Stomach (tissue), 9 donors: ENCODE results near the gene MAST3. TPM values are rescaled to one million over a fixed set of nuclear protein-coding genes. Genes with fewer than 3 reads are reported as not detected.
"Not testable (repeated sequence)": the region's sequence is repeated elsewhere in the genome, so short reads cannot be mapped to it uniquely, and the experiment has no call there.

ENCODE experiments used
- DNase-seq, 2 donors: peaks; one replicate each; pipeline versions ENCODE4 v3.0.0 to v3.0.0-alpha.2; 2013 to 2019
- H3K27ac ChIP-seq, 5 donors: fragments of 200-600 bp in 4 of 5; sonication (generic) in 4 of 5; one replicate each; pipeline ENCODE4 v1.5.1; 2013 to 2019; ENCODE audit warnings: mild to moderate bottlenecking in 1 of 5, moderate library complexity in 1 of 5
- H3K27me3 ChIP-seq, 3 donors: fragments of 200-600 bp; sonication (generic); one replicate each; pipeline ENCODE4 v1.5.1; 2017 to 2019; ENCODE audit warnings: mixed run types in 1 of 3
- H3K36me3 ChIP-seq, 4 donors: fragments of 200-600 bp; sonication (generic); 1 replicate in 3 of 4; 2 replicates in 1 of 4; pipeline ENCODE4 v1.5.1; 2016 to 2019
- H3K4me1 ChIP-seq, 4 donors: fragments of 200-600 bp; sonication (generic); one replicate each; pipeline ENCODE4 v1.5.1; 2016 to 2019
- H3K4me3 ChIP-seq, 4 donors: fragments of 200-600 bp; sonication (generic) in 3 of 4; one replicate each; pipeline ENCODE4 v1.5.1; 2016 to 2019; ENCODE audit warnings: mild to moderate bottlenecking in 1 of 4
- H3K9me3 ChIP-seq, 4 donors: fragments of 200-600 bp; sonication (generic); one replicate each; pipeline ENCODE4 v1.5.1; 2016 to 2019
- EP300 ChIP-seq: sonication (generic); formaldehyde crosslinking; IDR thresholded peaks from one replicate; pipeline ENCODE4 v1.6.1; 2017; ENCODE audit warnings: antibody characterized with exemption
- POLR2A ChIP-seq, 4 donors: fragments of 450-650 bp; IDR thresholded peaks; one replicate each; pipeline ENCODE4 v1.6.1; 2016; ENCODE audit warnings: antibody characterized with exemption in 4 of 4, control low read depth in 2 of 4, mild to moderate bottlenecking in 1 of 4, moderate library complexity in 1 of 4
- POLR2AphosphoS5 ChIP-seq, 3 donors: sonication (generic); formaldehyde crosslinking; IDR thresholded peaks; one replicate each; pipeline ENCODE4 v1.6.1; 2016; ENCODE audit warnings: antibody characterized with exemption in 3 of 3
- WGBS, 5 donors: extraction: QIAGEN DNeasy Blood & Tissue Kit in 3 of 5; methylation state at CpG; one replicate each; pipeline versions ENCODE4 v1.1.5 to v1.1.7; 2013 to 2018; 5-methylcytosine and 5-hydroxymethylcytosine counted together
- intact Hi-C: fragments of 100-400 bp; cut with DNase I; formaldehyde crosslinking; loops from one replicate; pipeline ENCODE4 v1.15.1; 2023; ENCODE audit warnings: low total_unique reads
- polyA plus RNA-seq, 3 donors: library from polyadenylated mRNA; stranded (reverse); fragments of 200-250 nt; gene quantifications; one replicate each; pipeline ENCODE4 v1.2.3, GENCODE V29; 2013
- total RNA-seq, 5 donors: library from RNA; depleted of rRNA; stranded (reverse); fragments of >200 nt; gene quantifications; one replicate each; pipeline versions ENCODE4 v1.1.0 to v1.2.3, GENCODE V29; 2014 to 2016
- TF ChIP-seq, protein P1 (sequence below), 7 experiments: fragments of 450-650 bp in 4 of 7; fragments of 200-600 bp in 3 of 7; sonication (generic) in 3 of 7; IDR thresholded peaks; one replicate each; pipeline ENCODE4 v1.5.1; 2016 to 2019; ENCODE audit warnings: antibody characterized with exemption in 7 of 7, control low read depth in 2 of 7, mild to moderate bottlenecking in 1 of 7
- donor health status: healthy with polysubstance abuse.
- donor health status: Bipolar disorder and iron deficiency.
- donor health status: healthy.

Gene MAST3
- total and polyA plus RNA-seq, 8 donors = 1.7 to 29.0 (median 6.9) TPM

DNA sequence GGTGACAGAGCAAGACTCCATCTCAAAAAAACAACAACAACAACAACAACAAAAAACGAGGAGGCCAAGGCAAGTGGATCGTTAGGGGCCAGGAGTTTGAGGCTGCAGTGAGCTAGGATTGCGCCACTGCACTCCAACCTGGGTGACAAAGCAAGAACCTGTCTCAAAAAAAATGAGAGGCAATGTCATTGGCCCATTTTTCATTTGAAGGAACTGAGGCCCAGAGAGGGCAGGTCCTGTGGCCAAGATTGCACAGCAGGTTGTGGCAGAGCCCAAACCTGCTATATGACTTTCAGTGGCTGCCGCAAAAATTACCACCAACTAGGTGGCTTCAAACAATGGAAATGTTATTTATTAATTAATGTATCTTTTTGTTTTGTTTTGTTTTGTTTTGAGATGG, 60.9 kb downstream of the MAST3 start:
- H3K36me3 ChIP-seq = peaks cover 17 to 30% (median 22%) of the 10 kb centered on the region in 4 donors
- peaks cover 56 to 73% (median 68%) of the 10 kb centered on the region in 4 donors for H3K4me1 ChIP-seq
- H3K4me3 ChIP-seq = no peak overlapping the region
- no peaks in the 10 kb centered on the region for H3K27me3 ChIP-seq
- H3K27ac ChIP-seq = peak overlapping the region in 2 of 5 donors; percentile 81 to 96
- 80 to 88% (median 84%) methylated on average over 4 of the region's 4 CpGs for WGBS, 5 donors
- TF ChIP-seq EP300 (no peak), POLR2AphosphoS5 (IDR thresholded peaks at IDR 0.05) (no peak), POLR2A (IDR thresholded peaks at IDR 0.05) (no peak)
- TF ChIP-seq, protein P1, sequence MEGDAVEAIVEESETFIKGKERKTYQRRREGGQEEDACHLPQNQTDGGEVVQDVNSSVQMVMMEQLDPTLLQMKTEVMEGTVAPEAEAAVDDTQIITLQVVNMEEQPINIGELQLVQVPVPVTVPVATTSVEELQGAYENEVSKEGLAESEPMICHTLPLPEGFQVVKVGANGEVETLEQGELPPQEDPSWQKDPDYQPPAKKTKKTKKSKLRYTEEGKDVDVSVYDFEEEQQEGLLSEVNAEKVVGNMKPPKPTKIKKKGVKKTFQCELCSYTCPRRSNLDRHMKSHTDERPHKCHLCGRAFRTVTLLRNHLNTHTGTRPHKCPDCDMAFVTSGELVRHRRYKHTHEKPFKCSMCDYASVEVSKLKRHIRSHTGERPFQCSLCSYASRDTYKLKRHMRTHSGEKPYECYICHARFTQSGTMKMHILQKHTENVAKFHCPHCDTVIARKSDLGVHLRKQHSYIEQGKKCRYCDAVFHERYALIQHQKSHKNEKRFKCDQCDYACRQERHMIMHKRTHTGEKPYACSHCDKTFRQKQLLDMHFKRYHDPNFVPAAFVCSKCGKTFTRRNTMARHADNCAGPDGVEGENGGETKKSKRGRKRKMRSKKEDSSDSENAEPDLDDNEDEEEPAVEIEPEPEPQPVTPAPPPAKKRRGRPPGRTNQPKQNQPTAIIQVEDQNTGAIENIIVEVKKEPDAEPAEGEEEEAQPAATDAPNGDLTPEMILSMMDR (IDR thresholded peaks at IDR 0.05) = no peak
- intact Hi-C loops = no loop called here
- no peaks in the 10 kb centered on the region for H3K9me3 ChIP-seq
- DNase-seq = no peak

DNA sequence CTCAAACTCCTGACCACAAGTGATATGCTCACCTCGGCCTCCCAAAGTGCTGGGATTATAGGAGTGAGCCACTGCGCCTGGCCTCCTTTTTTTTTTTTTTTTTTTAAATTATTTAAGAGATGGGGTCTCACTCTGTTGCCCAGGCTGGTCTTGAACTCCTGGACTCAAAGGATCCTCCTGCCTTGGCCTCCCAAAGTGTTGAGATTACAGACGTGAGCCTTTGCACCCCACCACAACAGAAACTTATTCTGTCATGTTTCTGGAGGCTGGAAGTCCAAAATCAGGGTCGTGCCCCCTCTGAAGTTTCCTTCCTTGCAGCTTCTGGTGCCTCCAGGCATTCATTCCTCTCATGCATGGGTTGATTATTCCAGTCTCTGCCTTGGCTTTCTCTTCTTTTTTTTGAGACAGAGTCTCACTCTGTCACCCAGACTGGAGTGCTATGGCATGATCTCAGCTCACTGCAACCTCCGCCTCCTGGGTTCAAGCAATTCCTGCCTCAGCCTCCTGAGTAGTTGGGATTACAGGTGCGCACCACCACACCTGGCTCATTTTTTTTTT, 61.6 kb downstream of the MAST3 start:
- H3K9me3 ChIP-seq, intact Hi-C loops, H3K27ac ChIP-seq, H3K4me3 ChIP-seq, H3K27me3 ChIP-seq: not testable (repeated sequence)
- Histone ChIP-seq H3K4me1 (peaks cover 49 to 66% (median 62%) of the 10 kb centered on the region in 4 donors), H3K36me3 (peaks cover 18 to 36% (median 28%) of the 10 kb centered on the region in 4 donors)
- DNase-seq = peak in 1 of 2 donors; percentile 3
- 87 to 95% (median 89%) methylated on average over 6 of the region's 6 CpGs for WGBS, 5 donors

DNA sequence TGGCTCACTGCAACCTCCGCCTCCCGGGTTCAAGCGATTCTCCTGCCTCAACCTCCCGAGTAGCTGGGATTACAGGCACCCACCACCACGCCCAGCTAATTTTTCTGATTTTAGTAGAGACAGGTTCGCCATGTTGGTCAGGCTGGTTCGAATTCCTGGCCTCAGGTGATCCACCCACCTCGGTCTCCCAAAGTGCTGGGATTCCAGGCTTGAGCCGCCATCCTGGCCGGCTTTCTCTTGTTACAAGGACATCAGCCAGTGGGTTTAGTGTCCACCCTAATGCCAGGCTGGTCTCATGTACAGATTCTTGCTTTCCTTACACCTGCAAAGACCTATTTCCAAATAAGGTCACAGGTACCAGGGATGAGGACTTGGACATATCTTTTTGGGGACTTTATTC, 62.2 kb downstream of the MAST3 start:
- Histone ChIP-seq H3K4me3 (no peak overlapping the region), H3K4me1 (peaks cover 45 to 60% (median 55%) of the 10 kb centered on the region in 4 donors), H3K27me3 (no peaks in the 10 kb centered on the region), H3K36me3 (peaks cover 20 to 43% (median 35%) of the 10 kb centered on the region in 4 donors), H3K9me3 (no peaks in the 10 kb centered on the region), H3K27ac (peak overlapping the region in 2 of 5 donors; percentile 77 to 84)
- TF ChIP-seq EP300 (no peak), POLR2AphosphoS5 (IDR thresholded peaks at IDR 0.05) (no peak), POLR2A (IDR thresholded peaks at IDR 0.05) (no peak)
- TF ChIP-seq, protein P1 (IDR thresholded peaks at IDR 0.05) = no peak
- WGBS, 5 donors = 91 to 94% (median 92%) methylated on average over 8 to 10 of the region's 10 CpGs
- intact Hi-C loops = loop anchor here (10.0 kb wide), 1 partner anchor 45 kb away; no protein-coding TSS in a partner anchor
- no peak for DNase-seq

DNA sequence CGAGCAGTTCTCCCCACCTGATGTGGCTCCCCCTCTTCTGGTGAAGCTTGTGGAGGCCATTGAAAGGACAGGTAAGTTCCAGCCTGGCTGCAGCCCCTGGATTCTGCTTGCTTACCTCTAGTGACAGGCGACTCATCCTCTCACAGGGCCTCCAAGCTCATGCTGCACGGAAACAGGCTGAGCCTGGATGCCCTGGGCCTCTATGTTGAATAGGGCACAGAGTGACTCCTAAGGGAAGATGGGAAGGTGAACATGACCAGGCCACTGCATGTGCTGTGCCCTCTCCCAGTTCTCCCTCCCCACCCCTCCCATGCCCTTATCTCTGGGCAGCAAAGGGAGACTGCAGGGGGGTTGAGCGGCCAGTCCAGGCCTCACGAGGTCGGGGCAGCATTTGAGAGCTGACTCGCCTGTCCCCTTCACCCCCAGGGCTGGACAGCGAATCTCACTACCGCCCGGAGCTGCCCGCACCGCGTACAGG, 63.0 kb downstream of the MAST3 start:
- 39 to 54% (median 46%) methylated on average over 7 to 13 of the region's 13 CpGs for WGBS, 5 donors
- peaks cover 24 to 49% (median 41%) of the 10 kb centered on the region in 4 donors for H3K36me3 ChIP-seq
- H3K27me3 ChIP-seq = no peaks in the 10 kb centered on the region
- H3K4me1 ChIP-seq = peaks cover 41 to 53% (median 49%) of the 10 kb centered on the region in 4 donors
- intact Hi-C loops = loop anchor here (10.0 kb wide), 1 partner anchor 46 kb away; no protein-coding TSS in a partner anchor
- peak overlapping the region; percentile 77 to 91 (median 81) for H3K27ac ChIP-seq
- TF ChIP-seq EP300 = no peak
- no peak for TF ChIP-seq POLR2A (IDR thresholded peaks at IDR 0.05)
- no peak for TF ChIP-seq POLR2AphosphoS5 (IDR thresholded peaks at IDR 0.05)
- TF ChIP-seq, protein P1 (IDR thresholded peaks at IDR 0.05) = no peak
- DNase-seq = no peak
- H3K4me3 ChIP-seq = peak overlapping the region; percentile 42 to 51 (median 48)
- no peaks in the 10 kb centered on the region for H3K9me3 ChIP-seq
